ENCODE data around the gene RPRD1B. TPM values are rescaled to one million over a fixed set of nuclear protein-coding genes. Genes with fewer than 3 reads are reported as not detected.

The RPRD1B gene
- total and polyA plus RNA-seq, 2 of the 13 experiments (the other 11 are each of a cell fraction or from before 2014, with no cell fraction given) = 31.1 to 41.5 TPM

- TF ChIP-seq ZNF20 (CRISPR knock-in tag; IDR thresholded peaks at IDR 0.05) (no peak), HOXA3 (CRISPR knock-in tag; IDR thresholded peaks at IDR 0.05) (0 out of 2 replicates have a peak, but pooled peaks have one; percentile 0), ZC3H4 (CRISPR knock-in tag; IDR thresholded peaks at IDR 0.05; ENCODE audit: borderline replicate concordance) (no peak), MBD4 (IDR thresholded peaks at IDR 0.05; ENCODE audit: borderline replicate concordance, low read length) (no peak), HNRNPH1 (optimal IDR thresholded peaks at IDR 0.05; ENCODE audit: low read depth, low read length) (no peak), NR2F1 (CRISPR knock-in tag; IDR thresholded peaks at IDR 0.05) (no peak), PHF21A (CRISPR knock-in tag; IDR thresholded peaks at IDR 0.05) (0 out of 2 replicates have a peak, but pooled peaks have one; percentile 25), FOXC1 (CRISPR knock-in tag; IDR thresholded peaks at IDR 0.05; ENCODE audit: borderline replicate concordance) (no peak), ZNF530 (CRISPR knock-in tag; IDR thresholded peaks at IDR 0.05; ENCODE audit: low read depth) (no peak), CC2D1A (CRISPR knock-in tag; IDR thresholded peaks at IDR 0.05) (no peak), MTF2 (CRISPR knock-in tag; IDR thresholded peaks at IDR 0.05; ENCODE audit: borderline replicate concordance) (no peak), KAT8 (CRISPR knock-in tag; IDR thresholded peaks at IDR 0.05) (0 out of 2 replicates have a peak, but pooled peaks have one; percentile 7), ZNF777 (CRISPR knock-in tag; IDR thresholded peaks at IDR 0.05) (no peak), ZNF501 (CRISPR knock-in tag; IDR thresholded peaks at IDR 0.05) (0 out of 2 replicates have a peak, but pooled peaks have one; percentile 62), PRPF4 (IDR thresholded peaks at IDR 0.05; ENCODE audit: low read depth, low read length, poor library complexity, severe bottlenecking) (no peak), MEF2D (CRISPR knock-in tag; IDR thresholded peaks at IDR 0.05) (0 out of 2 replicates have a peak, but pooled peaks have one; percentile 22), HNF1A (IDR thresholded peaks at IDR 0.05; ENCODE audit: low read depth) (no peak), HNF1A (CRISPR knock-in tag; IDR thresholded peaks at IDR 0.05; ENCODE audit: borderline replicate concordance) (no peak), ZBTB44 (CRISPR knock-in tag; IDR thresholded peaks at IDR 0.05) (no peak), ZNF513 (CRISPR knock-in tag; conservative IDR thresholded peaks at IDR 0.05) (no peak)
Observed at GRCh38 chr20:38126932-38127621, 93.5 kb downstream of the RPRD1B start (continued).
